IMR-90 (cell line): Measurements from ENCODE around the gene GRK5. TPM values are rescaled to one million over a fixed set of nuclear protein-coding genes. Genes with fewer than 3 reads are reported as not detected.

Source experiments
- ATAC-seq: fragments of 200-7000 bp; cut with Tn5 transposase; 2 replicates; pipeline ENCODE4 v1.9.1; 2020; ENCODE audit warnings: low read depth, mild to moderate bottlenecking, moderate library complexity
- BruUV-seq: library from RNA; stranded (reverse); fragments of 400-500 nt; replicated peaks from 2 replicates; lab custom pipeline; 2021; lab: Mats Ljungman, UMichigan
- CTCF ChIA-PET: fragments of 300-600 bp; formaldehyde crosslinking; extraction: SDS; loops from one replicate; lab custom pipeline; 2021; ENCODE audit warnings: antibody characterized with exemption; lab: Yijun Ruan, JAX
- POLR2A ChIA-PET: fragments of 300-600 bp; sonication (Branson Sonifier 250); formaldehyde crosslinking; loops from one replicate; lab custom pipeline; 2022; ENCODE audit warnings: antibody characterized with exemption; ENCODE audit not compliant: unreplicated experiment; lab: Charles Lee
- DNase-seq: peaks from one replicate; pipeline ENCODE4 v3.0.0; 2013
- H2AFZ ChIP-seq: replicated peaks from 2 replicates; pipeline ENCODE3; 2013; ENCODE audit warnings: low read length, mild to moderate bottlenecking; ENCODE audit not compliant: poor library complexity
- H2AK5ac ChIP-seq: 2 replicates; pipeline ENCODE4 v1.6.1; 2013; ENCODE audit warnings: low read depth, low read length, inconsistent platforms
- H2AK9ac ChIP-seq: replicated peaks from 2 replicates; pipeline ENCODE3; 2013; ENCODE audit warnings: mild to moderate bottlenecking, low read depth, low read length, moderate library complexity; ENCODE audit not compliant: poor library complexity
- H2BK120ac ChIP-seq: 2 replicates; pipeline ENCODE4 v1.6.1; 2013; ENCODE audit warnings: low read depth, low read length, inconsistent platforms
- H2BK15ac ChIP-seq: 3 replicates; pipeline ENCODE4 v1.6.1; 2013; ENCODE audit warnings: low read depth, low read length, inconsistent platforms
- H2BK20ac ChIP-seq: 2 replicates; pipeline ENCODE4 v1.6.1; 2013; ENCODE audit warnings: low read depth, mild to moderate bottlenecking, inconsistent platforms, low read length, moderate library complexity
- H2BK5ac ChIP-seq: 2 replicates; pipeline ENCODE4 v1.6.1; 2013; ENCODE audit warnings: mild to moderate bottlenecking, low read depth, low read length, inconsistent platforms; ENCODE audit not compliant: poor library complexity, severe bottlenecking
- H3K14ac ChIP-seq: replicated peaks from 2 replicates; pipeline ENCODE4 v1.6.1; 2013; ENCODE audit warnings: low read depth, low read length, inconsistent platforms
- H3K18ac ChIP-seq: 2 replicates; pipeline ENCODE4 v1.6.1; 2013; ENCODE audit warnings: low read depth, low read length, control low read depth
- H3K23ac ChIP-seq: 2 replicates; pipeline ENCODE4 v1.6.1; 2013; ENCODE audit warnings: low read depth, low read length, inconsistent platforms
- H3K27ac ChIP-seq: 2 replicates; pipeline ENCODE4 v1.5.1; 2013; ENCODE audit warnings: mild to moderate bottlenecking, control low read depth, low read length; ENCODE audit not compliant: insufficient read depth
- H3K27me3 ChIP-seq: 2 replicates; pipeline ENCODE4 v1.6.1; 2013; ENCODE audit warnings: low read length; ENCODE audit not compliant: control insufficient read depth, insufficient read depth
- H3K36me3 ChIP-seq: 2 replicates; pipeline ENCODE4 v1.6.1; 2013; ENCODE audit warnings: low read length, mixed read lengths; ENCODE audit not compliant: control insufficient read depth, insufficient read depth
- H3K4ac ChIP-seq: 2 replicates; pipeline ENCODE4 v1.6.1; 2013; ENCODE audit warnings: low read depth, low read length, inconsistent platforms
- H3K4me1 ChIP-seq: 2 replicates; pipeline ENCODE4 v1.6.1; 2013; ENCODE audit warnings: low read length, mixed read lengths; ENCODE audit not compliant: control insufficient read depth, insufficient read depth
- H3K4me2 ChIP-seq: 2 replicates; pipeline ENCODE4 v1.6.1; 2013; ENCODE audit warnings: low read depth, mild to moderate bottlenecking, control low read depth, low read length, moderate library complexity
- H3K4me3 ChIP-seq: 2 replicates; pipeline ENCODE4 v1.5.1; 2013; ENCODE audit warnings: low read depth, mild to moderate bottlenecking, control low read depth, low read length, moderate library complexity; ENCODE audit not compliant: insufficient read depth
- H3K56ac ChIP-seq: 2 replicates; pipeline ENCODE4 v1.6.1; 2013; ENCODE audit warnings: low read length, inconsistent platforms; ENCODE audit not compliant: insufficient read depth; ENCODE audit errors: extremely low read depth
- H3K79me1 ChIP-seq, 2 experiments: 2 replicates each; pipeline ENCODE4 v1.6.1; 2013; ENCODE audit warnings: low read length in 2 of 2, inconsistent platforms in 1 of 2, low read depth in 1 of 2
- H3K9ac ChIP-seq: 2 replicates; pipeline ENCODE4 v1.6.1; 2013; ENCODE audit warnings: low read depth, low read length, control low read depth
- H3K9me1 ChIP-seq: 2 replicates; pipeline ENCODE4 v1.6.1; 2013; ENCODE audit warnings: low read length, inconsistent platforms; ENCODE audit not compliant: insufficient read depth
- H3K9me3 ChIP-seq: 2 replicates; pipeline ENCODE4 v1.6.1; 2013; ENCODE audit warnings: low read length; ENCODE audit not compliant: control insufficient read depth, insufficient read depth
- H4K20me1 ChIP-seq: 2 replicates; pipeline ENCODE4 v1.6.1; 2013; ENCODE audit warnings: low read length, inconsistent platforms; ENCODE audit not compliant: insufficient read depth
- H4K5ac ChIP-seq: 2 replicates; pipeline ENCODE4 v1.6.1; 2013; ENCODE audit warnings: mild to moderate bottlenecking, low read depth, low read length, control low read depth
- H4K8ac ChIP-seq, 2 experiments: 2 replicates each; pipeline ENCODE4 v1.6.1; 2013; ENCODE audit warnings: low read depth in 2 of 2, low read length in 2 of 2, control low read depth in 1 of 2, inconsistent platforms in 1 of 2
- H4K91ac ChIP-seq: 2 replicates; pipeline ENCODE4 v1.6.1; 2013; ENCODE audit warnings: low read depth, low read length, inconsistent platforms; ENCODE audit not compliant: insufficient read depth
- CHD1 ChIP-seq: IDR thresholded peaks from 2 replicates; pipeline ENCODE4 v1.6.1; 2012; ENCODE audit warnings: low read depth, low read length, improper control_type of control experiment
- MAZ ChIP-seq: IDR thresholded peaks from 2 replicates; pipeline ENCODE4 v1.6.1; 2012; ENCODE audit warnings: low read depth, mild to moderate bottlenecking, low read length, improper control_type of control experiment, moderate library complexity, borderline replicate concordance
- MXI1 ChIP-seq: IDR thresholded peaks from 2 replicates; pipeline ENCODE4 v1.6.1; 2012; ENCODE audit warnings: low read depth, mild to moderate bottlenecking, low read length, moderate library complexity, borderline replicate concordance
- RAD21 ChIP-seq: IDR thresholded peaks from 2 replicates; pipeline ENCODE4 v1.6.1; 2012; ENCODE audit warnings: low read length, improper control_type of control experiment
- RFX5 ChIP-seq: IDR thresholded peaks from 2 replicates; pipeline ENCODE4 v1.8.0; 2012; ENCODE audit warnings: low read depth, mild to moderate bottlenecking, low read length, moderate library complexity
- SMC3 ChIP-seq: fragments of 150-350 bp; IDR thresholded peaks from 2 replicates; pipeline ENCODE4 v1.6.1; 2016; ENCODE audit warnings: low read depth, mild to moderate bottlenecking, antibody characterized with exemption, low read length, moderate library complexity
- WGBS, 2 experiments: methylation state at CpG; one replicate each; pipeline versions ENCODE4 v1.1.5 to v1.1.7; 2013; ENCODE audit warnings: missing lambda C conversion rate in 2 of 2; ENCODE audit not compliant: insufficient read length in 1 of 2; ENCODE audit errors: extremely low coverage in 2 of 2; 5-methylcytosine and 5-hydroxymethylcytosine counted together
- dilution Hi-C: fragments of 300-500 bp; cut with HindIII; formaldehyde crosslinking; loops from one replicate; pipeline ENCODE4 v1.14.3; 2018; ENCODE audit warnings: low sequenced_read_pairs; ENCODE audit not compliant: unreplicated experiment
- in situ Hi-C: fragments of 300-500 bp; cut with MboI; formaldehyde crosslinking; loops from 3 replicates; pipeline ENCODE4 v1.14.3; 2019; ENCODE audit warnings: low sequenced_read_pairs, inconsistent platforms, mixed read lengths
- intact Hi-C: fragments of 100-400 bp; cut with micrococcal nuclease; formaldehyde crosslinking; loops from 2 replicates; pipeline ENCODE4 v1.10.0; 2022
- polyA plus RNA-seq, 3 experiments: library from polyadenylated mRNA; depleted of rRNA; stranded (reverse); fragments of >200 nt; gene quantifications; 2 replicates each; pipeline ENCODE4 v1.2.3, GENCODE V29; 2012; ENCODE audit warnings: low replicate concordance in 1 of 3
- total RNA-seq: library from RNA; depleted of rRNA; stranded (reverse); fragments of >200 nt; gene quantifications from 2 replicates; pipeline ENCODE4 v1.2.3, GENCODE V29; 2012
- TF ChIP-seq, protein P1 (sequence below): fragments of 150-350 bp; IDR thresholded peaks from 2 replicates; pipeline ENCODE4 v1.6.1; 2017; ENCODE audit warnings: mild to moderate bottlenecking, antibody characterized with exemption, low read length, low read depth
- TF ChIP-seq, protein P2 (sequence below): conservative IDR thresholded peaks from 2 replicates; pipeline ENCODE4 v1.5.1; 2012; ENCODE audit warnings: mild to moderate bottlenecking, low read depth, low read length, improper control_type of control experiment

The GRK5 gene
- total and polyA plus RNA-seq, 2 of the 4 experiments (the other 2 are of a cell fraction): 12.9 to 16.3 TPM

DNA sequence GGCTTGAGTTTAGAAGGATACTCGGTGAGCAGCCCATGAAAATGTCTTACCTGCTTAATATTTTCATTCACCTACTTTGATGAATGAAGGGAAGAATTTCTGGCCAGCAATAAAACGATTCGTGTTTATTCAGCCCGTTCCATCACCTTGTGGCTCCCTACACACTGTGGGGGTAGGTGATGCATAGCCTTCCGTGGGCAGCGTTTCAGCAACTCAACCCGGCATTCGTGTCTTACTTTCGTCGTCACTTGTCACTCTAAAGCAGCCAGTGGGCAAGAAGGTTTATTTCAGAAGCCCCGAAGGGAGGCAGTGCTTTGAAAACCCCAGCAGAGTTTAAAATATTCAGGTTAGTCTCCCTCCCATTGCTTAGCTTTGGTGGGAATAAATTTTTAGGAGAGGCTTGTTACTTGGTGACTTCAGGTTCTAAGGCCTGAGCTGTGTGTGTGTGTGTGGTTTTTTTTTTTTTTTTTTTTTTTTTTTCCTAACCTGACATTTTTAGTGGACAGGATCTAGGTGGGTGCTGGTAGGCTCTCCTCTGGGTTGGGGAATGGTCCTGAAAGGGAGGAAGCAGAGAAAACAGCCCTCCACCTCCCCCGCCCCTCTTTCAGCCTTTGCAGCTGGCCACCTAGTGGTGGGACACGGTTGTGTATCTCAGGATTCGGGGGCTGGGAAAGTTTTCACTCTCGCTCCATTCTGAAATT is 1.8 kb downstream of the GRK5 start:
- Histone ChIP-seq H3K4me2 (peak overlapping the region; percentile 96), H3K9ac (peak overlapping the region; percentile 96), H3K23ac (peak overlapping the region; percentile 99), H3K14ac (peak overlapping the region; percentile 97), H2AFZ (peak overlapping the region; percentile 76), H3K36me3 (peaks cover 14% of the 10 kb centered on the region), H3K4ac (peak overlapping the region; percentile 96), H4K5ac (peak overlapping the region; percentile 71), H3K27me3 (no peaks in the 10 kb centered on the region), H4K20me1 (peaks cover 17% of the 10 kb centered on the region), H3K27ac (peak overlapping the region; percentile 99), H3K9me3 (no peaks in the 10 kb centered on the region), H3K18ac (peak overlapping the region; percentile 88), H2BK5ac (peak overlapping the region; percentile 90), H3K4me3 (peak overlapping the region; percentile 61), H3K79me1 (peaks cover 8 to 51% of the 10 kb centered on the region in 2 experiments), H3K56ac (peak overlapping the region; percentile 91), H3K9me1 (peaks cover 6% of the 10 kb centered on the region), H2BK20ac (peak overlapping the region; percentile 93), H3K4me1 (peaks cover 13% of the 10 kb centered on the region), H2BK120ac (peak overlapping the region; percentile 90), H4K8ac (peak overlapping the region; percentile 60 to 88), H2AK5ac (peak overlapping the region; percentile 88), H2BK15ac (peak overlapping the region; percentile 92), H2AK9ac (peak overlapping the region; percentile 85), H4K91ac (peak overlapping the region; percentile 91)
- ATAC-seq (peak; percentile 9), DNase-seq (peak; percentile 80)
- dilution Hi-C loops: no loop called here
- ChIA-PET CTCF (interaction anchor here (0.5 to 2.2 kb wide), 14 partner anchors 9 to 239 kb away, joined by 3 to 8 read pairs (median 4); no protein-coding TSS in a partner anchor), POLR2A (interaction anchor here (0.5 to 1.1 kb wide), 3 partner anchors 9 to 193 kb away, joined by 3 to 33 read pairs (median 4); no protein-coding TSS in a partner anchor)
- WGBS, 2 experiments: no CpG with 5 or more reads among the region's 15 CpGs
- intact Hi-C loops: loop anchor here (1.0 to 5.0 kb wide), 3 partner anchors 38 to 278 kb away; no protein-coding TSS in a partner anchor
- in situ Hi-C loops: loop anchor here (5.0 kb wide), 1 partner anchor 208 kb away; no protein-coding TSS in a partner anchor
- TF ChIP-seq RAD21 (peak; percentile 56), MXI1 (no peak), SMC3 (peak; percentile 53), MAZ (peak; percentile 90), RFX5 (no peak), CHD1 (peak; percentile 63; the same call in 1 of the 2 replicates)
- TF ChIP-seq, protein P1, sequence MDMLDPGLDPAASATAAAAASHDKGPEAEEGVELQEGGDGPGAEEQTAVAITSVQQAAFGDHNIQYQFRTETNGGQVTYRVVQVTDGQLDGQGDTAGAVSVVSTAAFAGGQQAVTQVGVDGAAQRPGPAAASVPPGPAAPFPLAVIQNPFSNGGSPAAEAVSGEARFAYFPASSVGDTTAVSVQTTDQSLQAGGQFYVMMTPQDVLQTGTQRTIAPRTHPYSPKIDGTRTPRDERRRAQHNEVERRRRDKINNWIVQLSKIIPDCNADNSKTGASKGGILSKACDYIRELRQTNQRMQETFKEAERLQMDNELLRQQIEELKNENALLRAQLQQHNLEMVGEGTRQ: no peak
- TF ChIP-seq, protein P2, sequence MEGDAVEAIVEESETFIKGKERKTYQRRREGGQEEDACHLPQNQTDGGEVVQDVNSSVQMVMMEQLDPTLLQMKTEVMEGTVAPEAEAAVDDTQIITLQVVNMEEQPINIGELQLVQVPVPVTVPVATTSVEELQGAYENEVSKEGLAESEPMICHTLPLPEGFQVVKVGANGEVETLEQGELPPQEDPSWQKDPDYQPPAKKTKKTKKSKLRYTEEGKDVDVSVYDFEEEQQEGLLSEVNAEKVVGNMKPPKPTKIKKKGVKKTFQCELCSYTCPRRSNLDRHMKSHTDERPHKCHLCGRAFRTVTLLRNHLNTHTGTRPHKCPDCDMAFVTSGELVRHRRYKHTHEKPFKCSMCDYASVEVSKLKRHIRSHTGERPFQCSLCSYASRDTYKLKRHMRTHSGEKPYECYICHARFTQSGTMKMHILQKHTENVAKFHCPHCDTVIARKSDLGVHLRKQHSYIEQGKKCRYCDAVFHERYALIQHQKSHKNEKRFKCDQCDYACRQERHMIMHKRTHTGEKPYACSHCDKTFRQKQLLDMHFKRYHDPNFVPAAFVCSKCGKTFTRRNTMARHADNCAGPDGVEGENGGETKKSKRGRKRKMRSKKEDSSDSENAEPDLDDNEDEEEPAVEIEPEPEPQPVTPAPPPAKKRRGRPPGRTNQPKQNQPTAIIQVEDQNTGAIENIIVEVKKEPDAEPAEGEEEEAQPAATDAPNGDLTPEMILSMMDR: peak; percentile 78
- BruUV-seq: TSS peak; percentile 20
